B cell (primary cell): Measurements from ENCODE around the gene GET4. TPM values are rescaled to one million over a fixed set of nuclear protein-coding genes. Genes with fewer than 3 reads are reported as not detected.

ENCODE experiments used
- ATAC-seq: fragments of 200-7000 bp; cut with Tn5 transposase; one replicate; pipeline ENCODE4 v1.10.0; 2021; ENCODE audit warnings: low read depth, mild to moderate bottlenecking, moderate number of reproducible peaks, moderate library complexity
- CTCF ChIA-PET: fragments of 350-600 bp; sonication (Branson Sonifier 250); formaldehyde crosslinking; loops from one replicate; lab custom pipeline; 2021; ENCODE audit warnings: antibody characterized with exemption, inconsistent platforms; lab: Charles Lee
- POLR2A ChIA-PET: fragments of 350-600 bp; sonication (Branson Sonifier 250); formaldehyde crosslinking; loops from one replicate; lab custom pipeline; 2021; ENCODE audit warnings: antibody characterized with exemption; lab: Charles Lee
- DNase-seq: peaks from one replicate; pipeline ENCODE4 v3.0.0; 2013
- H2AFZ ChIP-seq: 2 replicates; pipeline ENCODE4 v1.6.1; 2012; ENCODE audit warnings: mild to moderate bottlenecking, low read depth, low read length; ENCODE audit not compliant: insufficient read depth, poor library complexity, severe bottlenecking
- H3K27ac ChIP-seq, 2 donors: 1 replicate in 1 of 2; 2 replicates in 1 of 2; pipeline ENCODE4 v1.5.1; 2012 to 2013; ENCODE audit warnings: low read length in 2 of 2, mild to moderate bottlenecking in 2 of 2, moderate library complexity in 1 of 2
- H3K27me3 ChIP-seq, 4 experiments: fragments of 200-600 bp in 1 of 4; sonication (generic) in 1 of 4; replicated peaks in 1 of 4; 1 replicate in 2 of 4; 2 replicates in 2 of 4; pipeline versions ENCODE4 v1.6.1 to v1.7.0; 2013 to 2016; ENCODE audit warnings: low read length in 3 of 4, mild to moderate bottlenecking in 2 of 4, mixed read lengths in 1 of 4, moderate library complexity in 1 of 4; ENCODE audit not compliant: insufficient read depth in 4 of 4, control insufficient read depth in 3 of 4; ENCODE audit errors: control extremely low read depth in 1 of 4
- H3K36me3 ChIP-seq, 2 experiments: replicated peaks in 1 of 2; 1 replicate in 1 of 2; 2 replicates in 1 of 2; pipeline versions ENCODE4 v1.6.1 to v1.7.1; 2013; ENCODE audit warnings: low read length in 1 of 2; ENCODE audit not compliant: insufficient read depth in 2 of 2, control insufficient read depth in 1 of 2; ENCODE audit errors: control extremely low read depth in 1 of 2, extremely low read depth in 1 of 2
- H3K4me1 ChIP-seq, 2 donors: fragments of 200-600 bp in 1 of 2; sonication (generic) in 1 of 2; 1 replicate in 1 of 2; 2 replicates in 1 of 2; pipeline versions ENCODE4 v1.5.1 to v1.6.1; 2013 to 2017; ENCODE audit warnings: low read length in 2 of 2; ENCODE audit not compliant: control insufficient read depth in 2 of 2, insufficient read depth in 2 of 2
- H3K4me2 ChIP-seq: replicated peaks from 2 replicates; pipeline ENCODE3; 2012; ENCODE audit warnings: mild to moderate bottlenecking, low read depth, low read length; ENCODE audit not compliant: poor library complexity, severe bottlenecking
- H3K4me3 ChIP-seq, 5 experiments: fragments of 200-600 bp in 1 of 5; sonication (generic) in 1 of 5; 1 replicate in 3 of 5; 2 replicates in 2 of 5; pipeline versions ENCODE4 v1.5.1 to v1.7.0; 2011 to 2016; ENCODE audit warnings: low read length in 4 of 5, mild to moderate bottlenecking in 4 of 5, low read depth in 2 of 5, control low read depth in 1 of 5, moderate library complexity in 1 of 5; ENCODE audit not compliant: insufficient read depth in 1 of 5; ENCODE audit errors: control extremely low read depth in 1 of 5, extremely low read depth in 1 of 5
- H3K79me2 ChIP-seq: fragments of 200-600 bp; sonication (generic); one replicate; pipeline ENCODE4 v1.6.0; 2016; ENCODE audit warnings: low read length; ENCODE audit not compliant: control insufficient read depth, insufficient read depth
- H3K9ac ChIP-seq: fragments of 200-600 bp; sonication (generic); 2 replicates; pipeline ENCODE4 v1.6.1; 2017; ENCODE audit warnings: mild to moderate bottlenecking, low read length, moderate library complexity
- H3K9me3 ChIP-seq, 3 donors: one replicate each; pipeline versions ENCODE4 v1.6.1 to v1.7.1; 2013; ENCODE audit warnings: low read length in 2 of 3; ENCODE audit not compliant: control insufficient read depth in 2 of 3, insufficient read depth in 1 of 3; ENCODE audit errors: control extremely low read depth in 1 of 3
- H4K20me1 ChIP-seq: 2 replicates; pipeline ENCODE4 v1.6.0; 2012; ENCODE audit warnings: mild to moderate bottlenecking, low read length; ENCODE audit not compliant: insufficient read depth, control insufficient read depth, poor library complexity, severe bottlenecking
- H3K27ac Mint-ChIP-seq: one replicate; pipeline ENCODE4 v1.8.0; 2021; ENCODE audit warnings: mixed read lengths
- H3K27me3 Mint-ChIP-seq: one replicate; pipeline ENCODE4 v1.8.0; 2021; ENCODE audit warnings: mixed read lengths
- H3K4me1 Mint-ChIP-seq: one replicate; pipeline ENCODE4 v1.8.0; 2021; ENCODE audit warnings: mixed read lengths
- H3K4me3 Mint-ChIP-seq: one replicate; pipeline ENCODE4 v1.8.0; 2021; ENCODE audit warnings: mixed read lengths
- H3K9me3 Mint-ChIP-seq: one replicate; pipeline ENCODE4 v1.8.0; 2022; ENCODE audit warnings: mixed read lengths; ENCODE audit not compliant: insufficient read depth
- CTCF ChIP-seq: fragments of 200-600 bp; IDR thresholded peaks from one replicate; pipeline ENCODE4 v1.8.0; 2022; ENCODE audit warnings: antibody characterized with exemption, mild to moderate bottlenecking
- EZH2 ChIP-seq: IDR thresholded peaks from 2 replicates; pipeline ENCODE4 v1.6.1; 2012; ENCODE audit warnings: borderline replicate concordance, low read depth, mild to moderate bottlenecking, moderate library complexity, low read length; ENCODE audit not compliant: insufficient read depth, poor library complexity, severe bottlenecking
- WGBS: methylation state at CpG from one replicate; pipeline ENCODE4 v1.1.5; 2013; ENCODE audit warnings: missing lambda C conversion rate; ENCODE audit not compliant: insufficient coverage; 5-methylcytosine and 5-hydroxymethylcytosine counted together
- intact Hi-C: fragments of 100-400 bp; cut with micrococcal nuclease; formaldehyde crosslinking; loops from one replicate; pipeline ENCODE4 v1.10.0; 2022
- polyA plus RNA-seq: library from polyadenylated mRNA; depleted of rRNA; stranded (reverse); fragments of >200 nt; gene quantifications from 2 replicates; pipeline ENCODE4 v1.2.3, GENCODE V29; 2012
- total RNA-seq, 2 donors: library from RNA; stranded (reverse); fragments of 120-200 nt in 1 of 2; gene quantifications; 1 replicate in 1 of 2; 2 replicates in 1 of 2; pipeline versions ENCODE4 v1.2.3 to v1.2.4, GENCODE V29; 2013 to 2022

Gene GET4
- total and polyA plus RNA-seq, 2 donors (not counting 1 experiment from before 2014, with no cell fraction given), result 53.5 to 65.5 TPM

DNA sequence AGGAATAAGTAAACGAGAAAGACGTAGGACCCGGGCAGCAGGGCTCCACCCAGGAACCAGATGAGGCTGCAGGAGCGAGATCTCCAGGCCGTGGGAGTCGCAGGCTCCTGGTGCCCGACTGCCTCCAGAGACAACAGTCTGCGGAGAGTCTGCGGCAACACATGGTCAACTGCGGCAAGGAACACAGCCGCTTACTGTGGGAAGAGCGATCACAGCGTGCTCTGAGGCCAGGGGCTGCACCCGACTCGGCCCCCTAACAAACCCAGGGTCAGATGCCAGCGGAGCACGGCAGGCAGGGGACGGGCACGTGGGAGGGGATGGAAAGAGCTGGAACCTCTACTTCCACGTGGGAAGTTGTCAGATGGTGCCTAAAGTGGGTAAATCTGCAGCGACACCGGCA lies 26.6 kb downstream of the GET4 start:
- WGBS, result 92% methylated on average over 22 of the region's 22 CpGs
- H3K9me3 Mint-ChIP-seq, result no peaks in the 10 kb centered on the region
- DNase-seq (no peak), ATAC-seq (no peak)
- Histone ChIP-seq H3K79me2 (no peaks in the 10 kb centered on the region), H3K4me3 (no peak overlapping the region), H3K27ac (no peak overlapping the region), H4K20me1 (no peaks in the 10 kb centered on the region), H3K9me3 (peaks cover 0 to 5% (median 0%) of the 10 kb centered on the region in 3 donors), H3K27me3 (no peaks in the 10 kb centered on the region), H2AFZ (no peak overlapping the region), H3K4me2 (no peak overlapping the region), H3K9ac (no peak overlapping the region), H3K36me3 (no peaks in the 10 kb centered on the region), H3K4me1 (peaks cover 0 to 5% of the 10 kb centered on the region in 2 donors)
- POLR2A ChIA-PET, result no interaction called here
- H3K27ac Mint-ChIP-seq, result no peak overlapping the region
- CTCF ChIA-PET, result no interaction called here
- no peak overlapping the region for H3K4me3 Mint-ChIP-seq
- intact Hi-C loops, result no loop called here
- TF ChIP-seq EZH2, result no peak
- TF ChIP-seq CTCF, result no peak
- no peaks in the 10 kb centered on the region for H3K4me1 Mint-ChIP-seq
- peaks cover 9% of the 10 kb centered on the region for H3K27me3 Mint-ChIP-seq

GRCh38 chr7:903921-904755 lies 27.8 kb downstream of the GET4 start:
- no peak for ATAC-seq
- Mint-ChIP-seq H3K27me3 (peaks cover 9% of the 10 kb centered on the region), H3K4me1 (peaks cover 5% of the 10 kb centered on the region), H3K9me3 (no peaks in the 10 kb centered on the region), H3K4me3 (no peak overlapping the region), H3K27ac (no peak overlapping the region)
- POLR2A ChIA-PET, result no interaction called here
- Histone ChIP-seq H3K9me3 (peaks cover 0 to 5% (median 0%) of the 10 kb centered on the region in 3 donors), H3K27ac (no peak overlapping the region), H3K27me3 (no peaks in the 10 kb centered on the region), H3K9ac (no peak overlapping the region), H2AFZ (no peak overlapping the region), H3K4me1 (peaks cover 0 to 5% of the 10 kb centered on the region in 2 donors), H3K36me3 (no peaks in the 10 kb centered on the region), H3K4me2 (no peak overlapping the region), H4K20me1 (no peaks in the 10 kb centered on the region), H3K4me3 (no peak overlapping the region), H3K79me2 (no peaks in the 10 kb centered on the region)
- CTCF ChIA-PET, result no interaction called here
- intact Hi-C loops, result no loop called here
- WGBS, result 89% methylated on average over 33 of the region's 37 CpGs
- DNase-seq, result no peak
- no peak for TF ChIP-seq EZH2
- TF ChIP-seq CTCF, result no peak
